ENCODE results near the gene IL18R1. TPM values are rescaled to one million over a fixed set of nuclear protein-coding genes. Genes with fewer than 3 reads are reported as not detected.

IL18R1 gene
- total and polyA plus RNA-seq, 9 of the 15 experiments (the other 6 are each of a cell fraction or from before 2014, with no cell fraction given) = 0.55 to 10.0 (median 2.5) TPM

- TF ChIP-seq TBP (optimal IDR thresholded peaks at IDR 0.05; ENCODE audit: low read depth, low read length) = no peak
- no peak for TF ChIP-seq ARID2 (IDR thresholded peaks at IDR 0.05)
- peak; percentile 84 to 89 for TF ChIP-seq MAZ (CRISPR knock-in tag; conservative IDR thresholded peaks at IDR 0.05 in 1 of 2, IDR thresholded peaks at IDR 0.05 in 1 of 2)
- 0 out of 4 replicates have a peak, but pooled peaks of 1 of the 2 experiments have one; percentile 35 for TF ChIP-seq BCLAF1 (IDR thresholded peaks at IDR 0.05; ENCODE audit: borderline replicate concordance in 1 of 2, control insufficient read depth in 1 of 2, low read depth in 2 of 2, low read length in 1 of 2)
- peak; percentile 80 for TF ChIP-seq ATF3 (IDR thresholded peaks at IDR 0.05)
- TF ChIP-seq ATF3 (CRISPR knock-in tag; conservative IDR thresholded peaks at IDR 0.05) = no peak; the same call in 1 of the 2 replicates
- peak; percentile 76 for TF ChIP-seq PHB2 (IDR thresholded peaks at IDR 0.05; ENCODE audit: low read depth)
- no peak for TF ChIP-seq DEAF1 (CRISPR knock-in tag; IDR thresholded peaks at IDR 0.05)
- no peak for TF ChIP-seq RERE (CRISPR knock-in tag; IDR thresholded peaks at IDR 0.05; ENCODE audit: borderline replicate concordance)
- TF ChIP-seq ZNF23 (CRISPR knock-in tag; IDR thresholded peaks at IDR 0.05) = no peak
- TF ChIP-seq, protein P1, sequence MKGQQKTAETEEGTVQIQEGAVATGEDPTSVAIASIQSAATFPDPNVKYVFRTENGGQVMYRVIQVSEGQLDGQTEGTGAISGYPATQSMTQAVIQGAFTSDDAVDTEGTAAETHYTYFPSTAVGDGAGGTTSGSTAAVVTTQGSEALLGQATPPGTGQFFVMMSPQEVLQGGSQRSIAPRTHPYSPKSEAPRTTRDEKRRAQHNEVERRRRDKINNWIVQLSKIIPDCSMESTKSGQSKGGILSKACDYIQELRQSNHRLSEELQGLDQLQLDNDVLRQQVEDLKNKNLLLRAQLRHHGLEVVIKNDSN (CRISPR knock-in tag; IDR thresholded peaks at IDR 0.05) = no peak
- no peak for TF ChIP-seq CHD1 (IDR thresholded peaks at IDR 0.05; ENCODE audit: low read length)
- TF ChIP-seq FOXP1 (CRISPR knock-in tag; IDR thresholded peaks at IDR 0.05) = no peak
- peak; percentile 99 for TF ChIP-seq DPF2 (IDR thresholded peaks at IDR 0.05)
- TF ChIP-seq ZFPM2 (CRISPR knock-in tag; IDR thresholded peaks at IDR 0.05) = no peak
Measured at GRCh38 chr2:102335871-102336366, 19.7 kb upstream of the IL18R1 start (continued).

All from K562 (cell line).